Prostate gland (tissue), 2 donors: ENCODE data around the gene TGM6. TPM values are rescaled to one million over a fixed set of nuclear protein-coding genes. Genes with fewer than 3 reads are reported as not detected.

Experiments
- DNase-seq: peaks from one replicate; pipeline ENCODE4 v3.0.0-alpha.2; 2019; ENCODE audit warnings: low spot score
- H3K27ac ChIP-seq, 2 donors: fragments of 200-600 bp; sonication (generic); 2 replicates each; pipeline ENCODE4 v1.5.1; 2017 to 2019
- H3K27me3 ChIP-seq: fragments of 200-600 bp; sonication (generic); replicated peaks from 2 replicates; pipeline ENCODE4 v1.5.1; 2019; ENCODE audit not compliant: insufficient read depth
- H3K36me3 ChIP-seq, 2 donors: fragments of 200-600 bp; sonication (generic); 1 replicate in 1 of 2; 2 replicates in 1 of 2; pipeline versions ENCODE4 v1.5.1 to v1.8.1; 2017 to 2019
- H3K4me1 ChIP-seq: fragments of 200-600 bp; sonication (generic); replicated peaks from 2 replicates; pipeline ENCODE4 v1.5.1; 2019
- H3K4me3 ChIP-seq, 2 donors: fragments of 200-600 bp; sonication (generic); 2 replicates each; pipeline ENCODE4 v1.5.1; 2017 to 2019
- H3K9me3 ChIP-seq: fragments of 200-600 bp; sonication (generic); 2 replicates; pipeline ENCODE4 v1.5.1; 2017
- POLR2A ChIP-seq: fragments of 450-650 bp; IDR thresholded peaks from one replicate; pipeline ENCODE4 v1.6.1; 2016; ENCODE audit warnings: antibody characterized with exemption, mild to moderate bottlenecking
- POLR2AphosphoS5 ChIP-seq: sonication (generic); formaldehyde crosslinking; IDR thresholded peaks from one replicate; pipeline ENCODE4 v1.6.1; 2017; ENCODE audit warnings: antibody characterized with exemption
- WGBS: methylation state at CpG from one replicate; pipeline ENCODE4 v1.1.5; 2018; 5-methylcytosine and 5-hydroxymethylcytosine counted together
- intact Hi-C: fragments of 100-400 bp; cut with DNase I; formaldehyde crosslinking; loops from one replicate; pipeline ENCODE4 v1.14.2; 2022
- total RNA-seq, 2 donors: library from RNA; depleted of rRNA; stranded (reverse); fragments of >200 nt; gene quantifications; one replicate each; pipeline ENCODE4 v1.1.0, GENCODE V29; 2016
- TF ChIP-seq, protein P1 (sequence below), 4 experiments: fragments of 200-600 bp in 2 of 4; fragments of 450-650 bp in 2 of 4; sonication (generic) in 2 of 4; IDR thresholded peaks; 1 replicate in 3 of 4; 2 replicates in 1 of 4; pipeline ENCODE4 v1.5.1; 2016 to 2019; ENCODE audit warnings: antibody characterized with exemption in 4 of 4, mild to moderate bottlenecking in 2 of 4, moderate library complexity in 2 of 4

The TGM6 gene
- total RNA-seq, 2 donors from 2014 or later, result not detected

DNA sequence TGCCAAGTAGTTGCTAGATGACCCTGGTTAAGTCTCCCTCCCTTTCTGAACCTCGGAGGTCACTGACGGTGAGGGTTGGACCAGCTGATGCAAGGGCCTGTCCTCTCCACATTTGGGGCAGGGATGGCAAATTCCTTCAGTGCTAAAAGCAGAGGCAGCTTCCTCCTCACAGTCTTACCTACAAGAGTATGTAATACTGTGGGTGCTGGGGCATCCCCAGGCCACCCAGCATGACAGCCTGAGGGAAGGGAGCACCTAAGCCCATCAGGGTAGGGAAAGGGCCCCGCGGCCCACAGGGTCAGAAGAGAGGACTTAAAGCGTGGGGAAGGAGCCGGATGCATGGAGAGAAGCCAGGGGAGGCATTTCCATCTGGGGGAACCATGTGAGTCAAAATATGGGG, 46.9 kb upstream of the TGM6 start:
- H3K27ac ChIP-seq, result no peak overlapping the region
- DNase-seq, result no peak
- WGBS, result 84% methylated on average over 6 of the region's 6 CpGs
- no peaks in the 10 kb centered on the region for H3K4me1 ChIP-seq
- H3K4me3 ChIP-seq, result no peak overlapping the region
- no peaks in the 10 kb centered on the region for H3K9me3 ChIP-seq
- no peaks in the 10 kb centered on the region for H3K36me3 ChIP-seq
- no peaks in the 10 kb centered on the region for H3K27me3 ChIP-seq
- TF ChIP-seq POLR2AphosphoS5, result no peak
- TF ChIP-seq POLR2A, result no peak
- TF ChIP-seq, protein P1, sequence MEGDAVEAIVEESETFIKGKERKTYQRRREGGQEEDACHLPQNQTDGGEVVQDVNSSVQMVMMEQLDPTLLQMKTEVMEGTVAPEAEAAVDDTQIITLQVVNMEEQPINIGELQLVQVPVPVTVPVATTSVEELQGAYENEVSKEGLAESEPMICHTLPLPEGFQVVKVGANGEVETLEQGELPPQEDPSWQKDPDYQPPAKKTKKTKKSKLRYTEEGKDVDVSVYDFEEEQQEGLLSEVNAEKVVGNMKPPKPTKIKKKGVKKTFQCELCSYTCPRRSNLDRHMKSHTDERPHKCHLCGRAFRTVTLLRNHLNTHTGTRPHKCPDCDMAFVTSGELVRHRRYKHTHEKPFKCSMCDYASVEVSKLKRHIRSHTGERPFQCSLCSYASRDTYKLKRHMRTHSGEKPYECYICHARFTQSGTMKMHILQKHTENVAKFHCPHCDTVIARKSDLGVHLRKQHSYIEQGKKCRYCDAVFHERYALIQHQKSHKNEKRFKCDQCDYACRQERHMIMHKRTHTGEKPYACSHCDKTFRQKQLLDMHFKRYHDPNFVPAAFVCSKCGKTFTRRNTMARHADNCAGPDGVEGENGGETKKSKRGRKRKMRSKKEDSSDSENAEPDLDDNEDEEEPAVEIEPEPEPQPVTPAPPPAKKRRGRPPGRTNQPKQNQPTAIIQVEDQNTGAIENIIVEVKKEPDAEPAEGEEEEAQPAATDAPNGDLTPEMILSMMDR (IDR thresholded peaks at IDR 0.05), result no peak
- intact Hi-C loops, result no loop called here

DNA sequence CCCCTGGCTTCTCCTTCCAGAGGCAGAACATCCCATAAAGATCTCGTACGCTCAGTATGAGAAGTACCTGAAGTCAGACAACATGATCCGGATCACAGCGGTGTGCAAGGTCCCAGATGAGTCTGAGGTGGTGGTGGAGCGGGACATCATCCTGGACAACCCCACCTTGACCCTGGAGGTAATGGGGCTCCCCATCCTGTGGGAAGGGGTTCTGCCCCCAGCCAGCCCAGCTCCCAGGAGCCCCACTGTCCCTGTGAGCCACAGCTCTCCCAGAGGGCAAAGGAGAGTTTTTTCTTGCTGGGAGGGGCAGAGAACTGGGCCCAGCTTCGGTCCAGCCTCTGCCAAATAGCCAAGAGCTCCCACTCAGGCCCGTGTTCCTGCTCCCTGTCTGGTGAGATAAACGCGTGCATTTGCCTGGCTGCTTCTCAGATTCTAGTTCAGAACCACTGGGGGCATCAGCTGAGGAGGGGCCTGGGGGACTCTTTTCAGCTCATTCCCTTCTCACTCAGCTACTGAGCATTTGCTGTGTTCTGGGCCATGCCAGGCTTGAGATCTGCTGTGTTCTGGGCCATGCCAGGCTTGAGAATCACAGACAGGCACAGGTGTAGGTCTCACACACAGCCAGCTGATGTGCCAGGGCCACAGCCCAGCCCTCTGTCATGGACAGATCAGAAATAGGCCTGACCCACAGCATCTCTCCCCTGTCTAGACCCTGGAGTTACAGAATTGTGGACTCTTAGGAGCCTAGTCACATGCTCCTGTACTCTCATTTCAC, 45.4 kb upstream of the TGM6 start:
- Histone ChIP-seq H3K36me3 (no peaks in the 10 kb centered on the region), H3K27ac (no peak overlapping the region), H3K27me3 (no peaks in the 10 kb centered on the region), H3K4me1 (no peaks in the 10 kb centered on the region), H3K9me3 (no peaks in the 10 kb centered on the region), H3K4me3 (no peak overlapping the region)
- intact Hi-C loops, result no loop called here
- no peak for DNase-seq
- 80% methylated on average over 9 of the region's 9 CpGs for WGBS
- TF ChIP-seq POLR2AphosphoS5 (no peak), POLR2A (no peak)
- TF ChIP-seq, protein P1 (IDR thresholded peaks at IDR 0.05), result no peak

DNA sequence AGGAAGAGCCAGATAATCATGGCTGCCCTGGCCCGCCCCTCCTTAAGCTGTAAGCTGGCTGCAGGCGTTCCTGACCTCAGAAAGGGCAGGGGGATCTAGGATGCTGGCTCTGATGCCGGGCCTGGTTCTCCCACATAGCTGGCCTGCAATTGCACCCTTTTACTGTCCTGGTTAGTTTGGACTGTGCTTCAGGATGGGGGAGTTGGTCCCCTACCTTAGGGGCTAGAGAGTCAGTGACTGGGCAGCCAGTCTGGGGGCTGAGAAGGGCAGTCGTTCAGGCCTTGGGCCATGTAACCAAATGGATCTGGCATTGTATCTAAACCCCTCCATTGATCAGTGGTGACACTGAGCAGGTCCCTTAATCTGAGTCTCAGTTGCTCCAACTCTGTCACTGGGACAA, 44.2 kb upstream of the TGM6 start:
- H3K27ac ChIP-seq, result peak overlapping the region in 1 of 2 donors; percentile 34
- intact Hi-C loops, result no loop called here
- H3K4me3 ChIP-seq, result no peak overlapping the region
- H3K9me3 ChIP-seq, result no peaks in the 10 kb centered on the region
- DNase-seq, result no peak
- no peaks in the 10 kb centered on the region for H3K27me3 ChIP-seq
- no peaks in the 10 kb centered on the region for H3K36me3 ChIP-seq
- 83% methylated on average over 4 of the region's 4 CpGs for WGBS
- H3K4me1 ChIP-seq, result no peaks in the 10 kb centered on the region
- no peak for TF ChIP-seq POLR2A

DNA sequence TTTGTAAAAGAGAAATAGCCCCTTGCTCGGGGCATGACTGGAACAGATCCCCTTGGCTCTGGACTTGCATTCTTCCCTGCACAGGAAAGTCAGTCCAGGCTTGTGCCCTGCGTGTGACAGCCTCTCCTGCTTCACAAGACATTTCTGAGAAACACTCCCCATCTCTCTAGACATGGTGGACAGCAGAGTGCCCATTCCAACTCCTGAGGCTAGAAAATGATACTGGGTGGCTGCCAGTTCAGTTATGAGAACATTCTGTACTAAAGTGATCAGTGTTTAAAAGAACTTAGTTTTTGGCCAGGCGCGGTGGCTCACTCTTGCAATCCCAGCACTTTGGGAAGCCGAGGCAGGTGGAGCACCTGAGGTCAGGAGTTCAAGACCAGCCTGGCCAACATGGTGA, 43.6 kb upstream of the TGM6 start:
- WGBS, result 42% methylated on average over 5 of the region's 5 CpGs
- peak; percentile 50 for DNase-seq
- no peaks in the 10 kb centered on the region for H3K9me3 ChIP-seq
- H3K4me3 ChIP-seq, result no peak overlapping the region
- H3K4me1 ChIP-seq, result no peaks in the 10 kb centered on the region
- H3K27ac ChIP-seq, result peak overlapping the region in 1 of 2 donors; percentile 34
- no peaks in the 10 kb centered on the region for H3K36me3 ChIP-seq
- intact Hi-C loops, result no loop called here
- H3K27me3 ChIP-seq, result no peaks in the 10 kb centered on the region
- TF ChIP-seq POLR2AphosphoS5 (peak; percentile 66), POLR2A (no peak)
- TF ChIP-seq, protein P1 (IDR thresholded peaks at IDR 0.05), result no peak

DNA sequence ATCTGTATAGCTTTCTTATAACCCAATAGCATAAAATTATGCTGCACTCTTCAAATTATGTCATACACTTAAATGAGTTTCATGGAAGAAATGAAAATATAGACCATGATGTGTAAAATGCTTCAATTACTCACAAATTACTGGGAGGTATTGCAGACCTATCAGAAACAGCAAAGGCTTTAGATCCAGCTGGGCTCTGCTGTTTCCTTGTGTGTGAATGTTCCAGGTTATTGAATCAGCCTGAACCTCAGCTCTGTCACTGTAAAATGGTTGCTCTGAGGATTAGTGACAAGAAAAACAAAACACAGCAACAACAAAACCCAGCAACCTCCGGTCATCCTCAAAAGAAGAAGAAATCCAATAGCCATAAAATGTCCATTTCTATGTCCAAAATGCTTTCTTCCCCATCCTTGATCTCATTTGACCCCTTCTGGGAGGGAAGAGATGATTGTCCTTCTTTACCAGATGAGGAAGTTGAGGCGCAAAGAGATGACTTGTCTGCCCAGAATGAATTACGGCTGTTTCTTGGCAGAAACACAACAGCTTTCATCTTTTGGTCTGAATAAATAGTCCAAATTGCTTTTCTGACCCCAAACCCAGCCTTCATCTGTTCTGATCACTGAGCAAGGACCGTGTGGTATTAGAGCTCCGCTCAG, 42.2 kb upstream of the TGM6 start:
- DNase-seq, result no peak
- no peaks in the 10 kb centered on the region for H3K27me3 ChIP-seq
- H3K36me3 ChIP-seq, result no peaks in the 10 kb centered on the region
- no peaks in the 10 kb centered on the region for H3K4me1 ChIP-seq
- intact Hi-C loops, result no loop called here
- no peak overlapping the region for H3K4me3 ChIP-seq
- TF ChIP-seq, protein P1 (IDR thresholded peaks at IDR 0.05), result no peak
- TF ChIP-seq POLR2AphosphoS5 (no peak), POLR2A (no peak)
- H3K27ac ChIP-seq, result no peak overlapping the region
- WGBS, result 64% methylated on average over 5 of the region's 5 CpGs
- H3K9me3 ChIP-seq, result no peaks in the 10 kb centered on the region
